Upper lobe of left lung (tissue), 6 donors: ENCODE results near the gene DDX55. TPM values are rescaled to one million over a fixed set of nuclear protein-coding genes. Genes with fewer than 3 reads are reported as not detected.
"Not testable (repeated sequence)": the region's sequence is repeated elsewhere in the genome, so short reads cannot be mapped to it uniquely, and the experiment has no call there.

Source experiments
- ATAC-seq, 2 donors: fragments of 200-7000 bp; cut with Tn5 transposase; one replicate each; pipeline ENCODE4 v1.9.1; 2022; ENCODE audit warnings: mild to moderate bottlenecking in 2 of 2, moderate library complexity in 2 of 2; ENCODE audit not compliant: low FRiP score in 2 of 2
- DNase-seq, 2 donors: peaks; one replicate each; pipeline ENCODE4 v3.0.0-alpha.2; 2019 to 2020
- H3K27ac ChIP-seq, 4 donors: fragments of 200-600 bp; sonication (generic); one replicate each; pipeline ENCODE4 v1.5.1; 2016 to 2019
- H3K27me3 ChIP-seq, 4 donors: fragments of 200-600 bp; sonication (generic); one replicate each; pipeline ENCODE4 v1.5.1; 2017 to 2019
- H3K36me3 ChIP-seq, 4 donors: fragments of 200-600 bp; sonication (generic); one replicate each; pipeline ENCODE4 v1.5.1; 2016 to 2019
- H3K4me1 ChIP-seq, 4 donors: fragments of 200-600 bp; sonication (generic); one replicate each; pipeline ENCODE4 v1.5.1; 2018 to 2019
- H3K4me3 ChIP-seq, 4 donors: fragments of 200-600 bp; sonication (generic); one replicate each; pipeline ENCODE4 v1.5.1; 2017 to 2019; ENCODE audit warnings: mild to moderate bottlenecking in 2 of 4, moderate library complexity in 1 of 4
- H3K9me3 ChIP-seq, 4 donors: fragments of 200-600 bp; sonication (generic); one replicate each; pipeline ENCODE4 v1.5.1; 2018 to 2019
- EP300 ChIP-seq, 4 donors: sonication (generic); formaldehyde crosslinking; IDR thresholded peaks; one replicate each; pipeline ENCODE4 v1.5.1; 2017; ENCODE audit warnings: antibody characterized with exemption in 4 of 4, control low read depth in 2 of 4
- POLR2A ChIP-seq, 4 donors: fragments of 450-650 bp; IDR thresholded peaks; one replicate each; pipeline ENCODE4 v1.5.1; 2016 to 2017; ENCODE audit warnings: antibody characterized with exemption in 4 of 4, mild to moderate bottlenecking in 2 of 4
- POLR2AphosphoS5 ChIP-seq, 2 donors: sonication (generic); formaldehyde crosslinking; IDR thresholded peaks; one replicate each; pipeline ENCODE4 v1.5.1; 2017; ENCODE audit warnings: antibody characterized with exemption in 2 of 2
- WGBS, 2 donors: methylation state at CpG; one replicate each; pipeline ENCODE4 v1.1.5; 2017 to 2018; 5-methylcytosine and 5-hydroxymethylcytosine counted together
- total RNA-seq, 6 donors: library from RNA; depleted of rRNA in 4 of 6; stranded (reverse); fragments of >200 nt in 4 of 6; gene quantifications; one replicate each; pipeline versions ENCODE4 v1.1.0 to v1.2.1, GENCODE V29; 2016 to 2021
- TF ChIP-seq, protein P1 (sequence below), 6 experiments: fragments of 450-650 bp in 4 of 6; fragments of 200-600 bp in 2 of 6; sonication (generic) in 2 of 6; IDR thresholded peaks; one replicate each; pipeline ENCODE4 v1.5.1; 2016 to 2019; ENCODE audit warnings: antibody characterized with exemption in 6 of 6
- donor health status: DM: no; HTN: no; CAD: no; lungs with moderate emphysema.
- donor health status: DM: no; HTN: yes; CAD: no; lungs with severe emphysema.

Gene DDX55
- total RNA-seq, 6 donors from 2014 or later: 18.0 to 57.5 (median 28.4) TPM

- Histone ChIP-seq H3K27me3 (no peaks in the 10 kb centered on the region), H3K9me3 (no peaks in the 10 kb centered on the region), H3K36me3 (peaks cover 0 to 51% (median 27%) of the 10 kb centered on the region in 4 donors), H3K4me1 (peaks cover 16 to 40% (median 26%) of the 10 kb centered on the region in 4 donors), H3K4me3 (no peak overlapping the region), H3K27ac (no peak overlapping the region)
- TF ChIP-seq POLR2A (IDR thresholded peaks at IDR 0.05) (no peak), EP300 (IDR thresholded peaks at IDR 0.05) (no peak), POLR2AphosphoS5 (IDR thresholded peaks at IDR 0.05) (no peak)
- TF ChIP-seq, protein P1, sequence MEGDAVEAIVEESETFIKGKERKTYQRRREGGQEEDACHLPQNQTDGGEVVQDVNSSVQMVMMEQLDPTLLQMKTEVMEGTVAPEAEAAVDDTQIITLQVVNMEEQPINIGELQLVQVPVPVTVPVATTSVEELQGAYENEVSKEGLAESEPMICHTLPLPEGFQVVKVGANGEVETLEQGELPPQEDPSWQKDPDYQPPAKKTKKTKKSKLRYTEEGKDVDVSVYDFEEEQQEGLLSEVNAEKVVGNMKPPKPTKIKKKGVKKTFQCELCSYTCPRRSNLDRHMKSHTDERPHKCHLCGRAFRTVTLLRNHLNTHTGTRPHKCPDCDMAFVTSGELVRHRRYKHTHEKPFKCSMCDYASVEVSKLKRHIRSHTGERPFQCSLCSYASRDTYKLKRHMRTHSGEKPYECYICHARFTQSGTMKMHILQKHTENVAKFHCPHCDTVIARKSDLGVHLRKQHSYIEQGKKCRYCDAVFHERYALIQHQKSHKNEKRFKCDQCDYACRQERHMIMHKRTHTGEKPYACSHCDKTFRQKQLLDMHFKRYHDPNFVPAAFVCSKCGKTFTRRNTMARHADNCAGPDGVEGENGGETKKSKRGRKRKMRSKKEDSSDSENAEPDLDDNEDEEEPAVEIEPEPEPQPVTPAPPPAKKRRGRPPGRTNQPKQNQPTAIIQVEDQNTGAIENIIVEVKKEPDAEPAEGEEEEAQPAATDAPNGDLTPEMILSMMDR (IDR thresholded peaks at IDR 0.05): no peak
- ATAC-seq: no peak
- no peak for DNase-seq
- 91 to 100% methylated on average over 1 of the region's 1 CpG for WGBS, 2 donors
Measured at GRCh38 chr12:123599310-123599709, 2.6 kb upstream of the DDX55 start.

GRCh38 chr12:123599721-123600120, 2.2 kb upstream of the DDX55 start:
- Histone ChIP-seq H3K27ac (no peak overlapping the region), H3K9me3 (no peaks in the 10 kb centered on the region), H3K4me1 (peaks cover 16 to 41% (median 27%) of the 10 kb centered on the region in 4 donors), H3K27me3 (no peaks in the 10 kb centered on the region), H3K4me3 (no peak overlapping the region), H3K36me3 (peaks cover 0 to 49% (median 24%) of the 10 kb centered on the region in 4 donors)
- 88 to 95% methylated on average over 7 of the region's 7 CpGs for WGBS, 2 donors
- ATAC-seq (no peak), DNase-seq (peak in 1 of 2 donors; percentile 20)
- TF ChIP-seq POLR2AphosphoS5 (IDR thresholded peaks at IDR 0.05): no peak

DNA sequence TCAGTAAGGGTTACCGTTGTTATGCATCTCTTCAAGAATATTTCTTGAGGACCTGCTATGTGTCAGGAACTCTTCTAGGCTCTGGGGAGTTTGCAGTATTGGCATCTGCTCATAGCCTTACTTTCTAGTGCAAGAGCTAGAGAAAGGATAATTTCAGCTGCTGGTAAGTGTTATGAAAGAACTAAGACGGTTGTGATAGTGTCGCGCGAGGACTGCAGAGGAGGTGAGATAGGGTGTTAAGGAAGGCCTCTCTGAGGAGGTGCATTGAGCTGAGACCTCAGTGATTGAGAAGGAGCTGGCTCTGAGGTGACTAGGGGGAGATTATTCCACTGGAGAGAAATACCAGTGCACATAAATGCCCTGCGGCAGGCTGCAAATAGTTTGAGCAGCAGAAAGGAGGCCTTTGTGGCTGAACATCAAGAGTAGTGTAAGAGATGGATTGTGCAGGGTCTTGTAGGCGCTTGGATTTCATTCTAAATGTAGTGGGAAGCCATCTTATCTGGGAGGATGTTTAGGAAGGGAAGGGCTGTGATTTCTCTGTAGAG, 824 bp downstream of the DDX55 start:
- WGBS, 2 donors: 9% methylated on average over 7 of the region's 7 CpGs
- ATAC-seq: no peak
- no peak for DNase-seq
- Histone ChIP-seq H3K9me3 (no peaks in the 10 kb centered on the region), H3K4me3 (peak overlapping the region; percentile 86 to 100 (median 99)), H3K36me3 (peaks cover 0 to 45% (median 22%) of the 10 kb centered on the region in 4 donors), H3K27ac (peak overlapping the region; percentile 83 to 96 (median 88)), H3K4me1 (peaks cover 16 to 37% (median 23%) of the 10 kb centered on the region in 4 donors), H3K27me3 (no peaks in the 10 kb centered on the region)
- TF ChIP-seq POLR2AphosphoS5 (IDR thresholded peaks at IDR 0.05): no peak
- no peak for TF ChIP-seq EP300 (IDR thresholded peaks at IDR 0.05)
- TF ChIP-seq POLR2A (IDR thresholded peaks at IDR 0.05): no peak
- TF ChIP-seq, protein P1 (IDR thresholded peaks at IDR 0.05): no peak

DNA sequence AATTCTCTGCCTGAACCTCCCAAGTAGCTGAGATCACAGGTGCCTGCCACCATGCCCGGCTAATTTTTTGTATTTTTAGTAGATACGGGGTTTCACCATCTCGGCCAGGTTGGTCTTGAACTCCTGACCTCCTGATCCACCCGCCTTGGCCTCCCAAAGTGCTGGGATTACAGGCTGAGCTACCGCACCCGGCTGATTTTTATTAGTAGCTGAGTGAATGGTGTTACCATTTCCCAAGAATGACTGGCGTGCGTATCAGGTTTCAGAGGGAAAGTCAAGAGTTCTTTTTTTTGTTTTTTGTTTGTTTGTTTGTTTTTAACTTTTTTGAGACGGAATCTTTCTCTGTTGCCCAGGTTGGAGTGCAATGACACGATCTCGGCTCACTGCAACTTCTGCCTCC, 1.6 kb downstream of the DDX55 start:
- not testable (repeated sequence) for H3K27ac ChIP-seq, H3K27me3 ChIP-seq, ATAC-seq, DNase-seq, H3K9me3 ChIP-seq
- peaks cover 16 to 37% (median 23%) of the 10 kb centered on the region in 4 donors for H3K4me1 ChIP-seq
- WGBS, 2 donors: 81 to 94% methylated on average over 11 of the region's 11 CpGs
- H3K36me3 ChIP-seq: peaks cover 6 to 45% (median 23%) of the 10 kb centered on the region in 4 donors
- H3K4me3 ChIP-seq: peak overlapping the region in 1 of 4 donors; percentile 99

GRCh38 chr12:123607756-123608155, 5.9 kb downstream of the DDX55 start:
- H3K27ac ChIP-seq: no peak overlapping the region
- no peak overlapping the region for H3K4me3 ChIP-seq
- peaks cover 4 to 21% (median 14%) of the 10 kb centered on the region in 4 donors for H3K4me1 ChIP-seq
- TF ChIP-seq POLR2A (IDR thresholded peaks at IDR 0.05): no peak
- TF ChIP-seq POLR2AphosphoS5 (IDR thresholded peaks at IDR 0.05): no peak
- TF ChIP-seq, protein P1 (IDR thresholded peaks at IDR 0.05): no peak
- TF ChIP-seq EP300 (IDR thresholded peaks at IDR 0.05): no peak
- ATAC-seq: no peak
- WGBS, 2 donors: 67 to 96% methylated on average over 4 of the region's 4 CpGs
- peaks cover 30 to 80% (median 58%) of the 10 kb centered on the region in 4 donors for H3K36me3 ChIP-seq
- H3K27me3 ChIP-seq: no peaks in the 10 kb centered on the region
- DNase-seq: no peak
- H3K9me3 ChIP-seq: no peaks in the 10 kb centered on the region

DNA sequence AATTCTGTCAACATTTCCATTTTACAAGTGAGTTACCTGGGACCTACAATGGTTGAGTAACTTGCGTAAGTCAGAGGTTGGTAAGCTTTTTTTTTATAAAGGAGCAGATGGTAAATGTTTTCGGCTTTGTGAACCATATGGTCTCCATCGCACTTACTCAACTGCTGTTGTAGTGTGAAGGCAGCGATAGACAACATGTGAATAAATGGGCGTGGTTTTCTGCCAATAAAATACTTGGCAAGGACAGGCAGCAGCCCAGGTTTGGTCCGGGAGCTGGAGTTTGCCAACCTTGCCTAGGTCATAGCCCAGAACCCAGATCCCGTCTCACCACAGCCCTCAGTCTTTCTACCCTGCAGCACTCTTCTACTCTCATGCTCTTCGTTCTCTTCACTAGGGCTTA, 6.3 kb downstream of the DDX55 start:
- H3K27ac ChIP-seq: no peak overlapping the region
- H3K36me3 ChIP-seq: peaks cover 31 to 84% (median 62%) of the 10 kb centered on the region in 4 donors
- no peaks in the 10 kb centered on the region for H3K27me3 ChIP-seq
- H3K9me3 ChIP-seq: no peaks in the 10 kb centered on the region
- no peak overlapping the region for H3K4me3 ChIP-seq
- peaks cover 0 to 16% (median 10%) of the 10 kb centered on the region in 4 donors for H3K4me1 ChIP-seq
- ATAC-seq: no peak
- no peak for DNase-seq
- WGBS, 2 donors: 88 to 91% methylated on average over 8 of the region's 8 CpGs
- no peak for TF ChIP-seq POLR2A (IDR thresholded peaks at IDR 0.05)
- TF ChIP-seq, protein P1 (IDR thresholded peaks at IDR 0.05): no peak
- TF ChIP-seq EP300 (IDR thresholded peaks at IDR 0.05): no peak
- no peak for TF ChIP-seq POLR2AphosphoS5 (IDR thresholded peaks at IDR 0.05)
